Prostate gland (tissue), 2 donors: ENCODE measurements around the gene RTN1.

Experiments
- CTCF ChIP-seq, 4 experiments: fragments of 200-600 bp in 2 of 4; fragments of 450-650 bp in 2 of 4; sonication (generic) in 2 of 4; IDR thresholded peaks; 1 replicate in 3 of 4; 2 replicates in 1 of 4; pipeline ENCODE4 v1.5.1; 2016 to 2019; ENCODE audit warnings: antibody characterized with exemption in 4 of 4, mild to moderate bottlenecking in 2 of 4, moderate library complexity in 2 of 4
- POLR2A ChIP-seq: fragments of 450-650 bp; IDR thresholded peaks from one replicate; pipeline ENCODE4 v1.6.1; 2016; ENCODE audit warnings: antibody characterized with exemption, mild to moderate bottlenecking
- POLR2AphosphoS5 ChIP-seq: sonication (generic); formaldehyde crosslinking; IDR thresholded peaks from one replicate; pipeline ENCODE4 v1.6.1; 2017; ENCODE audit warnings: antibody characterized with exemption

- TF ChIP-seq CTCF (IDR thresholded peaks at IDR 0.05) (no peak), POLR2AphosphoS5 (peak; percentile 13), POLR2A (no peak)
These were observed 82.4 kb downstream of the RTN1 start for GRCh38 chr14:59788176-59788575.
